ENCODE data around the gene GOLPH3. TPM values are rescaled to one million over a fixed set of nuclear protein-coding genes. Genes with fewer than 3 reads are reported as not detected.

Gene GOLPH3
- total RNA-seq, 1 donor from 2014 or later, result 64.6 TPM

DNA sequence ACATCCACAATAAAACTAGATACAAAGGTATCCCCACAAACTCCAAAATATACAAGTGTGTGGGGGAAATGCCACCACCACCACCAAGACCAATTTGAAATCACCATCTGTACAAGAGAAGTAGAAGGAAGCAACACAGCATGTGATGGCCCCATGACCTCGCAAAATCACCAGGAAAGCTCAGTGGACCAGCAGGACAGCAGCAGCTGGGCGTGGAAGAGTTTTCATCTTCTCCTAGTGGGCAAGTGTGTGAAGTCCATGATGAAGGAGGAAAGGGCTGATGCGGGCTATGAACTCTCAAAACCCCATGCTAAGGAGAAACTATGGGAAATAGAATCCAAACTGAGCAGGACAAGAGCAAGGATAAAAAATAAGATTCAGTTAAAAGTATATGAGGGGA is 58.1 kb downstream of the GOLPH3 start:
- DNase-seq (ENCODE audit: low read depth), result no peak
- TF ChIP-seq, protein P1, sequence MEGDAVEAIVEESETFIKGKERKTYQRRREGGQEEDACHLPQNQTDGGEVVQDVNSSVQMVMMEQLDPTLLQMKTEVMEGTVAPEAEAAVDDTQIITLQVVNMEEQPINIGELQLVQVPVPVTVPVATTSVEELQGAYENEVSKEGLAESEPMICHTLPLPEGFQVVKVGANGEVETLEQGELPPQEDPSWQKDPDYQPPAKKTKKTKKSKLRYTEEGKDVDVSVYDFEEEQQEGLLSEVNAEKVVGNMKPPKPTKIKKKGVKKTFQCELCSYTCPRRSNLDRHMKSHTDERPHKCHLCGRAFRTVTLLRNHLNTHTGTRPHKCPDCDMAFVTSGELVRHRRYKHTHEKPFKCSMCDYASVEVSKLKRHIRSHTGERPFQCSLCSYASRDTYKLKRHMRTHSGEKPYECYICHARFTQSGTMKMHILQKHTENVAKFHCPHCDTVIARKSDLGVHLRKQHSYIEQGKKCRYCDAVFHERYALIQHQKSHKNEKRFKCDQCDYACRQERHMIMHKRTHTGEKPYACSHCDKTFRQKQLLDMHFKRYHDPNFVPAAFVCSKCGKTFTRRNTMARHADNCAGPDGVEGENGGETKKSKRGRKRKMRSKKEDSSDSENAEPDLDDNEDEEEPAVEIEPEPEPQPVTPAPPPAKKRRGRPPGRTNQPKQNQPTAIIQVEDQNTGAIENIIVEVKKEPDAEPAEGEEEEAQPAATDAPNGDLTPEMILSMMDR (IDR thresholded peaks at IDR 0.05; ENCODE audit: insufficient read depth, low read length, poor library complexity, severe bottlenecking), result no peak
- Histone ChIP-seq H3K36me3 (ENCODE audit: control insufficient read depth, insufficient read depth, low read length) (no peaks in the 10 kb centered on the region), H3K4me3 (ENCODE audit: low read depth, low read length) (no peak overlapping the region), H3K27me3 (ENCODE audit: control insufficient read depth, insufficient read depth, low read length) (no peaks in the 10 kb centered on the region)

DNA sequence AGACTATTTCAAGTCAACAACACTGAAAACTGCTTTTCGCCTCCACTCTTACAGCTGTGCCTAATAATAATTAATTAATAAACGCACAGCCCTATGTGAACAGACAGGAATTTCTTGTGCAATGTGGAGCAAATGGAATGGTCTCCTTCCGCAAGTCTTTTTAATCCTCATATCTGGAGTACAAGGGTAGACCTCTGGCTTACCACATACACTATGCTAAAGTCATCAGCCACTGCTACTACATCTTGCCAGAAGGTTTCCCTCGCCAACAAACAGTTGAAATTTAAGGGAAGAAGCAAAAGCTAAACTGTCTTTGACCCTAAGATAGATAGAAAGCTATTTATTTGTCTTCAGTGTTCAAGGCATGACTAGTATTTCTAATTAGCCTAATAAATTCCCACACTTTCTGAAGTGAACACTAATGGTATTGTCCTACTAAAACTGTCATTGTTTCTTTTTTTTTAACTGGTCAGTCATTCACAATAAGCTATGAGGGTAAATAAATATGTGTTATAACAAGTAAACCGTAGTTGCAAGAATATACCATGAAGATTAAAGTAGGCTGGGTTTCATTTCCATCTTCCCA is 63.9 kb downstream of the GOLPH3 start:
- TF ChIP-seq, protein P1 (IDR thresholded peaks at IDR 0.05; ENCODE audit: insufficient read depth, low read length, poor library complexity, severe bottlenecking), result no peak
- no peaks in the 10 kb centered on the region for H3K27me3 ChIP-seq (ENCODE audit: control insufficient read depth, insufficient read depth, low read length)
- DNase-seq (ENCODE audit: low read depth), result no peak

DNA sequence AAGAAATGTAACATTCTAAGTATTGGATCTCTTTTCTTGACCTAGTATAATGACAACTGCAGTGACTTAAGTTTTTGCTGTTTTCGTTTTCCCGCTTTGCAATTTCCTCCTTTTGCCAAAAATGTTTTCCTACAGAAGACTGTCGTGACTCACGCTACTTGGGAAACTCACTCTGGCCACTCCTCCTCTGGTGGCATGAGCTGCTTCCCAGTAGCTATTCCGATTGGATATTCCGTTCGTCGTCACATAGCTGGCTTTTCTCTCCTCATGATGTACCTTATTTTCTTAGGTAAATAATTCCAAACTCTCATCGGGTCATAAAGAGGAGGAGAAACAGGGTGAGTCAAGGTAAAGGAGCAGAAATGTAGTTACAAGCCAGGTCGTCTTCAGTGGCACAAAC is 64.9 kb downstream of the GOLPH3 start:
- Histone ChIP-seq H3K27me3 (ENCODE audit: control insufficient read depth, insufficient read depth, low read length) (no peaks in the 10 kb centered on the region), H3K36me3 (ENCODE audit: control insufficient read depth, insufficient read depth, low read length) (peaks cover 2% of the 10 kb centered on the region), H3K4me3 (ENCODE audit: low read depth, low read length) (no peak overlapping the region)
- TF ChIP-seq, protein P1 (IDR thresholded peaks at IDR 0.05; ENCODE audit: insufficient read depth, low read length, poor library complexity, severe bottlenecking), result no peak
- DNase-seq (ENCODE audit: low read depth), result no peak

More for the DNA sequence above, 63.9 kb downstream of the GOLPH3 start:
- no peak overlapping the region for H3K4me3 ChIP-seq (ENCODE audit: low read depth, low read length)
- peaks cover 2% of the 10 kb centered on the region for H3K36me3 ChIP-seq (ENCODE audit: control insufficient read depth, insufficient read depth, low read length)

DNA sequence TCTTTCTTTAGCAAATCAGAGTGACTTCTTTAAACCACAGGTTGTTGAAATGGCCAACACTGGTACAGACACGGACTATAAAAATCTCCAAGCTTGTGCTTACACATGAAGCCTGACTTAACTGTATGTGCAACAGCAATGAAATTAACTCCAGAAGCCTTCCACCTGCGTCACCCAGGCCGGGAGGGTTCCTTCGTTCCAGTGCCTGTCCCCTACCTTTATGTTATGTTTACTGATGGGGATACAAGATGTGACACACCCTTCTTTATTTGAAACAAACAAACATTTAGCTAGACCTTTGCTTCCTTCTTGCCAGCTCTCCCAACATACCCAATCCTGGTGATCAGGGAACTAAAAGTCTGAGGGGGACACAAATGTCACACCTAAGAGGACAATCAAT is 66.0 kb downstream of the GOLPH3 start:
- H3K4me3 ChIP-seq (ENCODE audit: low read depth, low read length), result no peak overlapping the region

GRCh38 chr5:32107291-32107690 is 66.8 kb downstream of the GOLPH3 start:
- Histone ChIP-seq H3K36me3 (ENCODE audit: control insufficient read depth, insufficient read depth, low read length) (peaks cover 5% of the 10 kb centered on the region), H3K27me3 (ENCODE audit: control insufficient read depth, insufficient read depth, low read length) (no peaks in the 10 kb centered on the region), H3K4me3 (ENCODE audit: low read depth, low read length) (no peak overlapping the region)
- no peak for DNase-seq (ENCODE audit: low read depth)
- TF ChIP-seq, protein P1 (IDR thresholded peaks at IDR 0.05; ENCODE audit: insufficient read depth, low read length, poor library complexity, severe bottlenecking), result no peak

More for the DNA sequence above, 66.0 kb downstream of the GOLPH3 start:
- Histone ChIP-seq H3K27me3 (ENCODE audit: control insufficient read depth, insufficient read depth, low read length) (no peaks in the 10 kb centered on the region), H3K36me3 (ENCODE audit: control insufficient read depth, insufficient read depth, low read length) (peaks cover 5% of the 10 kb centered on the region)
- DNase-seq (ENCODE audit: low read depth), result no peak
- TF ChIP-seq, protein P1 (IDR thresholded peaks at IDR 0.05; ENCODE audit: insufficient read depth, low read length, poor library complexity, severe bottlenecking), result no peak

DNA sequence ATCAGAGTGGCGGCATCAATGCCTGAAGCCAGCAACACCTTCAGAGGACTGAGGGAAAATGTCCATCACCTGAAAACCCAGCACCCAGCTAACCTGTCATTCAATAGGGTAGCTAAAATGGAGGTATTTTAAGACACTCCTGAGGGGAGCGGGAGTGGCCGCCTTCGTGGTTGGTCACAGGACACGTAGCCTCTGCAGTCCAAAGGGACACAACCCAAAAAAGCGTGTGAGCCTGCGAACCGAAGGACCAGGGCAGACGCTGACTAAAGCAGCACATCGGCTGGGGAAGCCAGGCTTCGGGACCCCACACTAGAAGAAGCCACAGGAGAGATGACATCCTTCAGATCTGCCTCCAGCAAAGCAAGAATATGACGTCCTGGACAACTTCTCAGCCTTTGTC is 70.6 kb downstream of the GOLPH3 start:
- TF ChIP-seq, protein P1 (IDR thresholded peaks at IDR 0.05; ENCODE audit: insufficient read depth, low read length, poor library complexity, severe bottlenecking), result no peak
- Histone ChIP-seq H3K4me3 (ENCODE audit: low read depth, low read length) (no peak overlapping the region), H3K27me3 (ENCODE audit: control insufficient read depth, insufficient read depth, low read length) (no peaks in the 10 kb centered on the region), H3K36me3 (ENCODE audit: control insufficient read depth, insufficient read depth, low read length) (peaks cover 6% of the 10 kb centered on the region)
- DNase-seq (ENCODE audit: low read depth), result no peak
